ENCODE measurements around the gene MRGPRX2.

Gene MRGPRX2

DNA sequence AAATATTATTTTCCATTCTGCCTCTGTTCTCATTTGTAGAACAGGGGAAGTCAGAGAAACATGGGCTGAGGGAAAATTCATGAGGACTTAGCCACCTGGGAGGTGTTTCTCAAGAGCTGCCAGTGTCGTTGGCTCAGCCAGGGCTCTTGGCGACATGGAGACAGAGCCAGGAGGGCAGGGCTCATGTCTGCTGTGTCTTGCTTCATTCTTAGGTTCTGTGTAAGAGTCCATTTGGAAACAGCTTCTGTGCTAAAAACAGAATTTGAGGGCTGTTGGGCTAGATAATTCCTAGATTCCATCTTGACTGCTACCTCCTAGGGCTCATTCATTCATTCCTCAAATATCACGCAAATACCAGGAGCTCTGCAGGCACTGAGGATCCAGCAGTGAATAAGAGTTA, 15.1 kb upstream of the MRGPRX2 start:
- DNase-seq (ENCODE audit: low spot score), result no peak

DNA sequence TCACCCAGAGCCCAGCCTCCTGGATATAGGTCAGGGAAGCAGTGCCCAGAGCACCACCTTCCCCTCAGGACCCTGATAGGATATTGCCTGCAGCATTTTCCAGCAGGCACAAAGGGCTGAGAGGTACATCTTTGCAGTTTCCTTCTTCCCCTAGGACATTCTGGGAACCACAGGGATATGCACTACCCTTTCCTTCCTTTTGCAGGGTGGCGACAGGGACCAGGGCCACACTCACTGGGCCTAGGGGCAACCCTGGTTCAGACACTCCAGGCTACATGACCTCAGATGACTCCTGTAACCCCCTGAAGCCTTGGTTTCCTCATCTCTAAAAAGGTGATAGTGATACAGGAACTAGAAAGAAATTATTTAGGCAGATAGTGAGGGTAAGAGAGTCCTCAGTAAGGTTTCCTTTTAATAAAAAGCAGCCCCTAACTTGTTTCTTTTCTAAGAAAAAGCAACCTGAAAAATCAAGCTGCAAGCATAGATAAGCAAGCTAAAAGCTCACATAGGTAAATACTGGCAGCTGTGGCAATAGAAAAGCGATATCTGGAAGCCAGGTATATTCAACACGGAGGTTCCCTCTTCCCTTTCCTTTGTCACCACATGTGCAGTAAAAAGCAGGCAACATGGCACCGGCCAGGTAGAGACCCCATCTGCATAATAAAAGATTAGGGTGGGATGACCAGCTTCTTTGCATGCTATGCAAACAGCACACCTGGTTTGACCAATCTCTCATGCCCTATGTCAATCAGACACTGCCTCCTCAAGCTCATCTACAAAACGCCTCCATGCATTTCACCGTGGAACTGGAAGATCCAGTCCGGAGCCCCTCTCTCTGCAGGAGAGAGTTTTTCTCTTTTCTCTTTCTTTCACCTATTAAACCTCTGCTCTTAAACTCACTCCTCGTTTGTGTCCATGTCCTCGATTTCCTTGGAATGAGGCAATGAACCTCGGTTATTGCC, 13.2 kb upstream of the MRGPRX2 start:
- DNase-seq (ENCODE audit: low spot score), result no peak

DNA sequence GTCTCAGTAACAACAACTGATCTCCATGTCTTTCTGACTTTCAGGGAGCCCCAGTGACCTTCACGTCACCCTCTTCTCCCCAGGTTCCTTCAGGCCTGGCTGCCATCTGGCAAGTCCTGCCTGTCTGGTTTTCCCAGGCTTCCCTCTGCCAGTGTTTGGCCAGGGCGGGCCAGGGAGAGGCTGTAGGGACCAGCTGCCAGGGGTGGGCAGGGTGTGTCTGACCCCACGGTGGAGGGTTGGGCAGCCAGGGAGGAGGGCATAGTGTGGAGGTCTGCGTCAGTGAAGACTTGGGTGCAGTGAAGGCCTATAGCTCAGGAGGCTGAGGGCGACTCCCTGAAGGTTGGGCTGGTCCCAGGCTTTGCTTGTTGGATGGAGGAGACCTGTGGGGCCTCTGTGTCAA, 11.9 kb upstream of the MRGPRX2 start:
- no peak for DNase-seq (ENCODE audit: low spot score)

DNA sequence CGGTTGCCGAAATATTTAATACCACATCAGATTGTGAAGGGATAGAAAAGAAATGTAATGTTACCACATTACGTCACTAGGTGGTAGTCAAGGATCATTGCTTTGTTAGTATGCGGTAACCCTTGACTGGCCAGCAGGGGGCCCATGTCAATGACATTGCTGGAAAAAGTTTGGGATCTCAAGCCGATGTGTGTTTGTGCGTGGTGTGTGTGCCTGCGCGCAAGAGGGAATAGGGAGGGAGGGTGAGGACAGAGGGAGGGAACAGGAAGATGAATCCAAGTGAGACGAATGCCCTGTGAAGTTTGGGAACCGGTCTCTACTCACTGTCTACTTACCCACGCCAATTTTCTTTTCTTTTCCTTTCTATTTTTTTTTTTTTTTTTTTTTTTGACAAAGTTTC, 10.7 kb upstream of the MRGPRX2 start:
- DNase-seq (ENCODE audit: low spot score), result peak; percentile 54

DNA sequence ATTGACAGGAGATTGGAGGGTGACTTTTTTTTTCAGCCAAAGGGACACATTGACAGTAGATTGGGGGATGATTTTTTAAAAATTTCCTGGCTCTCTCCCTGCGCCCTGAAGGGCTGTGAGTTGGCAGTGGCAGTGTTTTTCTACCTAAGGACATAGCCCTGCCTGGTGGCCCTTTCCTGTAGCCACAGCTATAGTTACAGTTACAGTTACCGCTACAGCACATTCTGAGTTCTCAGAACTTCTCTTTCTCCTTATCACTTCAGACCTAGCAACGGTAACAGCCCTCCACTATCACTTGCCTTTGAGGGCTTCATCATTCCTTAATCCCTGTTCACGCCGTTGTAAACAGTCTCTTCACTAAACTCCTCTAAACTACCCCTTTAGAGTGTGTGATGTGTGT, 684 bp downstream of the MRGPRX2 start:
- DNase-seq (ENCODE audit: low spot score), result no peak

DNA sequence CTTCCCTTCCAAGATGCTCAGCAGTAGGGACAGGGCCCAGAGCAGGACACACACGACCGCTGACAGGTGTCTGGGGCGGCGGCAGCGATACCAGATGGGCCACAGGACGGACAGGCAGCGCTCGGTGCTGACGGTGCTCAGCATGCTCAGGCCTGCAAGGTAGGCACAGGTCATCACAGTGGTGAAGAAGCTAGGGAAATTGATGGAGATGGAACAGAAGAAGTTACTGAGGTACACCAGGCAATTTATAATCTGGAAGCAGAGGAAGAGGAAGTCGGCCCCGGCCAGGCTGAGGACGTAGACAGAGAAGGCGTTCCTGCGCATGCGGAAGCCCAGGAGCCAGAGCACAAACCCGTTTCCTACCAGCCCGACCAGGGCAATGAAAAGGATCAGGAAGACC, 4.6 kb downstream of the MRGPRX2 start:
- no peak for DNase-seq (ENCODE audit: low spot score)

DNA sequence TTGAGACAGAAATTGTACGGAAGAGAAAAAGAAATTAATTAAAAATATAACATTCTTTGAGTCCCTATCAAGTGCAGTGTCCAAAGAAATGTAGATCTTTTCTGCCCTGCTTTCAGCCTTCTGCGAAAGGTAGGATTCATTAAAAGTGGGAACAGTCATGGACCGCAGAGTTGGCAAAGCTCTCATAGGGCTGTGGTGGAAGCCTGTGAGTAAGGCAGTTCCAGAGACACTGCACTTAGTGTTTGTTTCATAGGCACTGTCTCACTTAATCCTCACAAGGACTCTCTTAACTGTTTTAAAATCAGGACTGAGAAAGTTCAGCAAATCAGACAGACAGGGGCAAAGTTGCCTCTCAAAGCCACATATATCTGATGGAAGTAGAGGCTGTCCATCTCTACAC, 5.5 kb downstream of the MRGPRX2 start:
- no peak for DNase-seq (ENCODE audit: low spot score)

DNA sequence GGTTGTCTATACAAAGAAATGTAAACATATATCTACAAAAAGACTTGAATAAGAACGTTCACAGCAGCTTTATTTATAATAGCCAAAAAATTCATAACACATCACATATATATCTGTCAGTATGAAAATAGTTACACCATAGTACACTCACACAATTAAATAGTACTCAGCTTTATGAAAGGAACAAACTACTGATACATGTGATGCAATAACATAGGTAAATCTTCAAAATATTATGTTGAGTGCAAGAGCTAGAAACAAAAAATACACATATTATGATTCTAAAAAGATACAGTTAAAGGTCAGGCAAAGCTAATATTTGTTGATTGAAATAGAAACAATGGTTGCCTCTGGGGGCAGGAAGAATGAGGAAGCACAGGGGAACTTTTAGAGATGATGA, 6.6 kb downstream of the MRGPRX2 start:
- DNase-seq (ENCODE audit: low spot score), result no peak

DNA sequence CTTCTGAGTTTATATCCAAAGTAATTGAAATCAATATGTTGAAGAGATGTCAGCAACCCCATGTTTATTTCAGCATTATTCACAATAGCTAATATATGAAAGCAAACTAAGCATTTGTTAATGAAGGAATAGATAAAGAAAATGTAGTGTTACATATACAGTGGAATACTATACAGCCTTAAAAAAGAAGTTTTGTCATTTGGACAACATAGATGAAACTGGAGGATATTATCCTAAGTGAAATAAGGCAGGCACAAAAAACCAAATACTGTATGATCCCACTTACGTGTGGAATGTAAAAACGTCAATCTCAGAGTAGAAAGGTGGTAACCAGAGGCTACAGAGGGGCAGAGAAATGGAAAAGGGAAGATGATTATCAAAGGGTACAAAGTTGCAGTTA, 10.2 kb downstream of the MRGPRX2 start:
- DNase-seq (ENCODE audit: low spot score), result no peak

DNA sequence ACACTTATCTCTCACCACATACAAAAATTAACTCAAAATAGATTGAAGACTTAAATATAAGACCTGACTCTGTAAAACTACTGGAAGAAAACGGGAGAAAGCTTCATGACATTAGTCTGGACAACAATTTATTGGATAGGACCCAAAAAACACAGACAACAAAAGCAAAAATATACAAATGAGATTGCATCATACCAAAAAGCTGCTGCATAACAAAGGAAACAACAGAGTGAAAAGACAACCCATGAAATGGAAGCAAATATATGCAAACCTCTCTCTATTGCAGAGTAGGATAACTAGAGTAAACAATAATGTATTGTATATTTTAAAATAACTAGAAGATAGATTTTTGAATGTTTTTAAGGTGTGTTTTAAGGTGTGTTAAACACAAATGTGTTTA, 11.2 kb downstream of the MRGPRX2 start:
- no peak for DNase-seq (ENCODE audit: low spot score)

DNA sequence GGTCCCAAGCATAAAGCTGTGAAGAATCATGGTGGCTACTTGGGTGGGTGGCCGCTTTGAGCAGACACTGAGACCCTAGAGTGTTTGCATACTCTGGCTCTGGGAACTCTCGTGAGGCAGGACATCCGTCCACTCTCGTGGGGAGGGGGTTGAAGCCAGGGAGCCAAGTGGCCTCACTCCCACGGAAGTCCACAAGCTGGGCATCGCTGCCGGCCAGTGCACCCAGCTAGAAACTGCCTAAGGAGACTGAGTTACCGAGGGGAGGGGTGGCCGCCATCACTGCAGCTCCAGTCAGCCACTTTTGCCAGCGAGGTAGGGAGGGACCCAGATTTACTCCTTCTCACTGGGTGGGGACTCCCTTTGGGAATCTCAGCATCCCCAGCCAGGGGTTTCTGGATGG, 20.5 kb downstream of the MRGPRX2 start:
- DNase-seq (ENCODE audit: low spot score), result no peak

DNA sequence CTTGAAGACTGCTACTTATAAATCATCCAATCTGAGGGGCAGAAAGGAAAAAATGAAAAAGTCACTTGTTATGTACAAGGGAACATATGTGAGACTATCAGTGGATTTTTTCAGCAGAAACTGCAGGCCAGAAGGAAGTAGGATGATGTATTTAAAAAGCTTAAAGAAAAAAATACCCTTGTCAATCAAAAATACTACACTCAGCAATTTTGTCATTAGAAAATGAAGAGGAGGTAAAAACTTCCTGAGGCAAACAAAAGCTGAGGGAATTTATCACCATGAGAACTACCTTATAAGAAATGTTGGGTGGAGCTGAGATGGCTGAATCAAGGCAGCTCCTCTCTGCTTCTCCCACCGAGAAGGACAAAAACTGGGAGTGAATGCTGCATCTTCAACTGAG, 21.1 kb downstream of the MRGPRX2 start:
- no peak for DNase-seq (ENCODE audit: low spot score)

DNA sequence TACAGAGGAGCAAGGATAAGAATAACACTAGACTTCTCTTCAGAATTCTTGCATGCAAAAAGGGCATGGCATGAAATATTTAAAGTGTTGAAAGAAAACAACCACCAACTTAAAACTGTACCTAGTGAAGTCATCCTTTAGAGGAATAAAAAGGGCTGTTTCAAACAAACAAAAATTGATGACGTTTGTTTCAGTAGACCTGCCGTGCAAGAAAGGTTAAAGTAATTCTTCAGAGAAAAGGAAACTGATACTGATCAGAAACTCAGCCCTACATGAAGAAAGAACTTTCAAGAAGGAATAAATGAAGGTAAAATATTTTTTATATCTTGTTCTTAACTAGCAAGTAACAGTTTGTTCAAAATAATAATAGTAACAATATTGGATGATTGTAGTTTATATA, 27.5 kb downstream of the MRGPRX2 start:
- no peak for DNase-seq (ENCODE audit: low spot score)

DNA sequence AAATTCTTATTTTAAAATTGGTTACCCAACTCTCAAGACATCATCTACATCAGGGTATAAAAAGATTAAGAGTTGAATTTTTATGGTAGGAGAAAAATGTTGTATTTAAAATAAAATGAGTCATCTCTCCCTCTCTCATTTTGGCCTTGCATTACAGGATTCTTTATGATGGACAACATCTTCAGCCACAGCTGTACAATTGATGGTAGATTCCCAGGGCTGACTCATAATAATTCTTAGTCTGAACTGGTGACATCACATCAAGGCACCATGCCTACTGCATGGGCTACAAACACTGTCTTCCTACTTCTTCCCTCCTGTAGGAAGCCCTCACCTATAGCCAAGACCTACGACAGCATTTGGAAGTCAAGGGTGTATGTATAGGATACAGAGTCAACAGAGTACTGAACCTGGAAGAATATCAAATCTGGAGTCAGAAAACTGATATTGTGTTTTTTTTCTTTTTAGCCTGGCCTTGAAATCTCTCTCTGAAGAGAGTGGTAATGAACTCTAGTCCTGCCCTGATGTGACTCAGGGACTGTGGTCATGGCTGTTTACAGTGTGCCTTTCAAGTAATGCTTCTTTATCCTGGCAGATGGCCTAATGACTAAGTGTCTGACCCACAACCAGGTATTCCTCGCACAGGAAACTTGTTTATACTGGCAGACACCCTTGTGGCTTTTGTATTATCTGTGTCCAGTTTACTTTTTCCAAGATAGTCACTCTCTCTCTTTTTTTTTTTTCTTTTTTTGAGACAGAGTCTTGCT, 32.5 kb downstream of the MRGPRX2 start:
- no peak for DNase-seq (ENCODE audit: low spot score)

DNA sequence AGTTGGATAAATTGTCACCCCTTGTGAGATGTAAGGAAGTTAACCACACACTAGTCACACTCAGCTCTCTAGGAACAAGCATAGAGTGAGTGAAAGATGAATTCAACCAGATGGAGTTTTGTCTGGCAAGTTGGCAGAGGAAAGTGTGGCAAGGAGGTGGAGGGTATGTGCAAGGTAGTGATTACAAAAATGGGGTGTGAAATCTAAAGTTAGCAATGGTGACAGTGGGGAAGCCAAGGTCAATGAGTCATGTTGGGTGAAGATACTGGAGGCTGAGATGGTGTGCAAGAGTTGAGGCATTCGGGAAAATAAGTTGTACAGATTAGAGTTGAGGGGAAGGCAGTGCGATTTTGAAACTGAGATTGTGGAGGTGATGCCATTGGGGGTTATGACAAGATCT, 33.7 kb downstream of the MRGPRX2 start:
- DNase-seq (ENCODE audit: low spot score), result no peak

DNA sequence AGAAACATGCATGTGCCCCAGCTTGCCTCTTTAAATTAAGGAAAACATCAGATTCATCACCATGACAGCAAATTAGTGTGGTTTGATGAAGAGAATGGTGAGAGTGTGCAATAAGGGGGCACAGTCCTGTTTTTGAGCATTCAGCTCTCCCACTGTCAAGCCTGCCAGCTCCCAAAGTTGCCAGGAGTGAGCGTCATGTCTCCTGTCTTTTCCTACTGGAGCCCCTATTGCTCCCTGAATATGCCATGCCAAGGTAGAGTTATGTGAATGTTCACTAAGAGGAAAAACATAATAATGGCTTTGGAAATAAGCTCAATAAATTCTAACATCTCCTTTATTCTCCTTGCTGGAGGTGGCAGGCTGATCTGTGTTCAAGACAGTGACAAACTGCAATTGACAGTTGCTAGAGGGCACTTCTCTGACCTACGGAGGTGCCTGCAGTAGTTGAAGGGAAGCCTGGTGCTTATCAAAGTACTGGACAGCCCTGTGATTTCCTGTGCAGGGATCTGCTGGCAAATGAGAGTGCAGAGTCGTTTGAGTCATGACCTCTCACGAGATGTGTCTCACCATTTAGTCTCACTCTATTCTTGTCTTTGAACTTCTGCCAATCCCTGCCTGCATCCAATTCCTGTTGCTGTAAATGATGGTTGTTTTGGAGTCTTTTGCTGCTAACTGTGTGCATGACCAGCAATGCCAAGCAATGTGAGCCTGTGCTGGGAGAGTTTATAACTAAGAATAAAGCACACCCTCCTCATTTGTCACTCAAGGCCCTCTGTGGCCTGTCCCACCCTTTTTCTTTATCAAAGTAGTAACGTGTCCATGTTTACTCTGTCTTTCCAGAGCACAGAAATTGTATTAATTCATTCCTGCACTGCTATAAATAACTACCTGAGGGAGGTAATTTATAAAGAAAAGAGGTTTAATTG, 34.8 kb downstream of the MRGPRX2 start:
- DNase-seq (ENCODE audit: low spot score), result no peak

DNA sequence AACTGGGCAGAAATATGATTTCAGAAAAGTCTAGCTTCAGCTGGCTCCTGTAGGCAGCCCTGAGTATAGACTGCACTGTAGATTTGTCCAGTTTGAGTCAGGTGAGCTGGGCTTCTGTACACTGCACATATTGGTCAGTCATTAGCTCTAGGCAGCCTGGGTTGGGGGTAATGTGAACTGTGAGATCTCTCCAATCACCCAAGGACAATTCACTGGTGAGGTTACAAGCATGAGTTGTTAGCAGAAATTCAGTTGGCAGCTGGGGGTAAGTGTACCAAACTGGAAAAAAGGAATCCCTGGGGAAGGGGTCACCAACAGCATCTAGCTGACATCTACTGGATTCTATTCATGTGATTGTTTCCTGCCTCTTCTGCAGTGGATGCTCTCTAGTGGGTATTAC, 39.7 kb downstream of the MRGPRX2 start:
- no peak for DNase-seq (ENCODE audit: low spot score)

DNA sequence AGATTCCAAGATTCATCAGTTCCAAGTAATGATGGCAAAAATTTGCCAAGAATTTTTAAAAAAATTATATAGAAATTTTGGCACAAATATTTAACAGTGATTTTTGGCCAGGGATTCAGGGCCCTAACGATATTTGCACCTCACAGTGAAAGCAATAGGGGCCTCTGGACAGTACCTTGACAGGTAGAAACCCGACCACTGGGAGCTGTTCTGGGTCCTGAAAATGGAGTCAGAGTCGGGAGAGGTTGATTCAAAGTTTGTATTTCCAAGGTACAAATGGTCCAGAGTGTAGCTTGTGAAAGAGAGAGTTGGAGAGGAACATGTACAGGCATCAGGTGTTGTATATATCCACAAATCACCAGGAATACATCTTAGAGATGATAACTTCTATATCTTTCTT, 41.6 kb downstream of the MRGPRX2 start:
- no peak for DNase-seq (ENCODE audit: low spot score)

DNA sequence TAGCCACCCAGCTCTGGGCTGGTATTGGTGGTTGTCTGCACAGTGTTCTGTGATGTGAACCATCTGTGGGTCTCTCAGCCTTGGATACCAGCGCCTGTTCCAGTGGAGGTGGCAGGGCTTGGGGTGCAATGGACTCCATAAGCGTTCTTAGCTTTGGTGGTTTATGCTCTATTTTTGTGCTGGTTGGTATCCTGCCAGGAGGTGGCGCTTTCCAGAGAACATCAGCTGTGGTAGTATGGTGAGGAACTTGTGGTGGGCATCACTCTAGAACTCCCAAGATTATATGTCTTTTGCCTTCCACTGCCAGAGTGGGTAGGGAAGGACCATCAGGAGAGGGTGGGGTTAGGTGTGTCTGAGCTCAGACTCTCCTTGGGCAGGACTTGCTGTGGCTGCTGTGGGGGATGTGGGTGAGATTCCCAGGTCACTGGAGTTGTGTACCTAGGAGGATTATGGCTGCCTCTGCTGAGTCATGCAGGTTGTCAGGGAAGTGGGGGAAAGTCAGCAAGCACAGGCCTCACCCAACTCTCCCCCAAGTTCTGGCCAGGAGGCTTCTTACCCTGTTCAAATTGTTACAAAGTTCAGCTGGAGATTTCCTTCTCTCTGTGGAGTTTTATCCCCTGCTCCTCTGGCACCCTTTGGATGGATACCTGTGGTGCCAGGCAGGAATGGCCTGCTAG, 47.2 kb downstream of the MRGPRX2 start:
- DNase-seq (ENCODE audit: low spot score), result no peak

DNA sequence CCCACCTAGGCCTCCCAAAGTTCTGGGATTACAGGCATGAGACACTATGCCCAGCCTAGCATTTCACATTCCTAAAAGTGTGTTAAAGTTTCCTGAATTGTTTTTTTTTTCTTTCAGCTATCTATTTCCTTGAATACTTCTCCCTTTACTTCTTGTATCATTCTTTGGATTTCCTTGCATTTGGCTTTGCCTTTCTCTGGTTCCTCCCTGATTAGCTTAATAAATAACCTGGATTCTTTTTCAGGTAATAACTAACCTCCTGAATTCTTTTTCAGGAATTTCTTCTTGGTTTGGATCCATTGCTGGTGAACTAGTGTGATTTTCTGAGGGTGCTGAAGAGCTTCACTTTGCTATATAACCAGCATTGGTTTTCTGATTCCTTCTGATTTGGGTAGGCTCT, 47.9 kb downstream of the MRGPRX2 start:
- no peak for DNase-seq (ENCODE audit: low spot score)

All from CD4-positive, alpha-beta T cell treated with Interleukin-15 for 4 hours (primary cell).